GM23338 (cell line): ENCODE data around the gene STKLD1.

Experiments
- EZH2 ChIP-seq: fragments of 200-600 bp; sonication (generic); IDR thresholded peaks from one replicate; pipeline ENCODE4 v1.8.0; 2017; ENCODE audit warnings: antibody characterized with exemption, mild to moderate bottlenecking, low read depth; ENCODE audit not compliant: unreplicated experiment
- EZH2phosphoT487 ChIP-seq: fragments of 200-600 bp; sonication (generic); IDR thresholded peaks from one replicate; pipeline ENCODE4 v1.8.1; 2018; ENCODE audit warnings: antibody characterized with exemption; ENCODE audit not compliant: unreplicated experiment
- JUNB ChIP-seq: IDR thresholded peaks from one replicate; pipeline ENCODE4 v1.6.1; 2016; ENCODE audit warnings: antibody characterized with exemption; ENCODE audit not compliant: unreplicated experiment
- POLR2AphosphoS5 ChIP-seq: IDR thresholded peaks from 2 replicates; pipeline ENCODE4 v1.6.1; 2016; ENCODE audit warnings: antibody characterized with exemption, low read depth
- TF ChIP-seq, protein P1 (sequence below), 2 experiments: fragments of 200-600 bp in 1 of 2; sonication (generic) in 1 of 2; conservative IDR thresholded peaks; 2 replicates each; pipeline versions ENCODE4 v1.5.1 to v1.6.1; 2016 to 2017; ENCODE audit warnings: antibody characterized with exemption in 2 of 2, low read depth in 2 of 2, mild to moderate bottlenecking in 2 of 2, moderate library complexity in 1 of 2

GRCh38 chr9:133334161-133334560, 42.0 kb upstream of the STKLD1 start:
- TF ChIP-seq, protein P1, sequence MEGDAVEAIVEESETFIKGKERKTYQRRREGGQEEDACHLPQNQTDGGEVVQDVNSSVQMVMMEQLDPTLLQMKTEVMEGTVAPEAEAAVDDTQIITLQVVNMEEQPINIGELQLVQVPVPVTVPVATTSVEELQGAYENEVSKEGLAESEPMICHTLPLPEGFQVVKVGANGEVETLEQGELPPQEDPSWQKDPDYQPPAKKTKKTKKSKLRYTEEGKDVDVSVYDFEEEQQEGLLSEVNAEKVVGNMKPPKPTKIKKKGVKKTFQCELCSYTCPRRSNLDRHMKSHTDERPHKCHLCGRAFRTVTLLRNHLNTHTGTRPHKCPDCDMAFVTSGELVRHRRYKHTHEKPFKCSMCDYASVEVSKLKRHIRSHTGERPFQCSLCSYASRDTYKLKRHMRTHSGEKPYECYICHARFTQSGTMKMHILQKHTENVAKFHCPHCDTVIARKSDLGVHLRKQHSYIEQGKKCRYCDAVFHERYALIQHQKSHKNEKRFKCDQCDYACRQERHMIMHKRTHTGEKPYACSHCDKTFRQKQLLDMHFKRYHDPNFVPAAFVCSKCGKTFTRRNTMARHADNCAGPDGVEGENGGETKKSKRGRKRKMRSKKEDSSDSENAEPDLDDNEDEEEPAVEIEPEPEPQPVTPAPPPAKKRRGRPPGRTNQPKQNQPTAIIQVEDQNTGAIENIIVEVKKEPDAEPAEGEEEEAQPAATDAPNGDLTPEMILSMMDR (conservative IDR thresholded peaks at IDR 0.05; ENCODE audit: low read depth in 2 of 2): no peak
- TF ChIP-seq EZH2phosphoT487 (no peak), POLR2AphosphoS5 (no peak), EZH2 (no peak), JUNB (no peak)
